KMS-11 (cell line): ENCODE results near the gene PPP1R3C.

Experiments used
- H2AFZ ChIP-seq: fragments of 200-600 bp; sonication (generic); 2 replicates; pipeline ENCODE4 v1.6.1; 2016; ENCODE audit warnings: antibody characterized with exemption, mixed run types, low read depth
- H3K27ac ChIP-seq: fragments of 200-600 bp; sonication (generic); 2 replicates; pipeline ENCODE4 v1.6.1; 2016; ENCODE audit warnings: mild to moderate bottlenecking, mixed run types
- H3K27me3 ChIP-seq: fragments of 200-600 bp; sonication (generic); 2 replicates; pipeline ENCODE4 v1.6.1; 2017; ENCODE audit warnings: mild to moderate bottlenecking, low read depth, mixed run types, moderate library complexity; ENCODE audit not compliant: insufficient read depth
- H3K36me3 ChIP-seq: fragments of 200-600 bp; sonication (generic); 2 replicates; pipeline ENCODE4 v1.6.1; 2017; ENCODE audit warnings: mild to moderate bottlenecking, mixed run types; ENCODE audit not compliant: insufficient read depth
- H3K4me1 ChIP-seq: fragments of 200-600 bp; sonication (generic); 2 replicates; pipeline ENCODE4 v1.6.1; 2016; ENCODE audit warnings: mild to moderate bottlenecking, low read depth, mixed run types; ENCODE audit not compliant: poor library complexity, severe bottlenecking
- H3K4me2 ChIP-seq: fragments of 200-600 bp; sonication (generic); 2 replicates; pipeline ENCODE4 v1.7.0; 2016; ENCODE audit warnings: mild to moderate bottlenecking, mixed run types
- H3K4me3 ChIP-seq: fragments of 200-600 bp; sonication (generic); IDR thresholded peaks from 2 replicates; pipeline ENCODE4 v1.6.1; 2017; ENCODE audit warnings: low read depth, low read length, mixed read lengths; ENCODE audit not compliant: insufficient read depth
- H3K79me2 ChIP-seq: fragments of 200-600 bp; sonication (generic); 2 replicates; pipeline ENCODE4 v1.6.1; 2016; ENCODE audit warnings: low read depth, mixed run types; ENCODE audit not compliant: insufficient read depth
- H3K9ac ChIP-seq: fragments of 200-600 bp; sonication (generic); 2 replicates; pipeline ENCODE4 v1.6.1; 2016; ENCODE audit warnings: mild to moderate bottlenecking, mixed run types
- H4K20me1 ChIP-seq: fragments of 200-600 bp; sonication (generic); 2 replicates; pipeline ENCODE4 v1.6.1; 2016; ENCODE audit warnings: mild to moderate bottlenecking, mixed run types; ENCODE audit not compliant: insufficient read depth
- TF ChIP-seq, protein P1 (sequence below): fragments of 200-600 bp; sonication (generic); conservative IDR thresholded peaks from 2 replicates; pipeline ENCODE4 v1.6.1; 2017; ENCODE audit warnings: low read depth, mild to moderate bottlenecking, antibody characterized with exemption, low read length, moderate library complexity, mixed read lengths

The PPP1R3C gene

GRCh38 chr10:91579329-91579985, 53.4 kb downstream of the PPP1R3C start:
- Histone ChIP-seq H2AFZ (no peak overlapping the region), H3K4me2 (no peak overlapping the region), H3K27me3 (no peaks in the 10 kb centered on the region), H3K27ac (no peak overlapping the region), H3K4me1 (no peaks in the 10 kb centered on the region), H3K9ac (no peak overlapping the region), H3K4me3 (no peak overlapping the region), H3K36me3 (no peaks in the 10 kb centered on the region), H3K79me2 (no peaks in the 10 kb centered on the region), H4K20me1 (no peaks in the 10 kb centered on the region)
- TF ChIP-seq, protein P1, sequence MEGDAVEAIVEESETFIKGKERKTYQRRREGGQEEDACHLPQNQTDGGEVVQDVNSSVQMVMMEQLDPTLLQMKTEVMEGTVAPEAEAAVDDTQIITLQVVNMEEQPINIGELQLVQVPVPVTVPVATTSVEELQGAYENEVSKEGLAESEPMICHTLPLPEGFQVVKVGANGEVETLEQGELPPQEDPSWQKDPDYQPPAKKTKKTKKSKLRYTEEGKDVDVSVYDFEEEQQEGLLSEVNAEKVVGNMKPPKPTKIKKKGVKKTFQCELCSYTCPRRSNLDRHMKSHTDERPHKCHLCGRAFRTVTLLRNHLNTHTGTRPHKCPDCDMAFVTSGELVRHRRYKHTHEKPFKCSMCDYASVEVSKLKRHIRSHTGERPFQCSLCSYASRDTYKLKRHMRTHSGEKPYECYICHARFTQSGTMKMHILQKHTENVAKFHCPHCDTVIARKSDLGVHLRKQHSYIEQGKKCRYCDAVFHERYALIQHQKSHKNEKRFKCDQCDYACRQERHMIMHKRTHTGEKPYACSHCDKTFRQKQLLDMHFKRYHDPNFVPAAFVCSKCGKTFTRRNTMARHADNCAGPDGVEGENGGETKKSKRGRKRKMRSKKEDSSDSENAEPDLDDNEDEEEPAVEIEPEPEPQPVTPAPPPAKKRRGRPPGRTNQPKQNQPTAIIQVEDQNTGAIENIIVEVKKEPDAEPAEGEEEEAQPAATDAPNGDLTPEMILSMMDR, result no peak
